ENCODE measurements around the gene APRT.
"Not testable (repeated sequence)": the region's sequence is repeated elsewhere in the genome, so short reads cannot be mapped to it uniquely, and the experiment has no call there.

APRT gene

DNA sequence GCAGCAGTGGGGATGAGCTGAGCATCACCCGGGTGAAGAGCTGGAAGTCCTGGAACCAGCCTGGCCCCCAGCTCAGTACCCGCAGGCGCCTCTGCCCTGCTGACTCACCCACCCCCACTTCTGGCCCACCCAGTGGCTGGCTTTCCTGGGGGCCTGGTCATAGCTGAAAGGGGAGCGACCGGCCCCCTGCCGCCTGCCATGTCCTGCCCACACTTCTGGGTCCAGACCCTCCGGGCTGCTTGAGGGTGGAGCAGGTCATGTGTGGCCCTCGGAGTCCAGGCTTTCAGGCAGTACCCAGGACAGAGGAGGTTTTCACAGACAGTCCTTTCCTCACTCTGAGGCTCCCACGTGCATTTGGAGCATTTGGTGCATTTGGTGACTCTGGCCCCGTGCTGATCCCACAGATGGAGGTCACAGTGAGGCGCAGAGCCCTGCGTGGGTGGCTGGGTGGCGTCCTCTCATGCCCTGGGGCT lies 19.6 kb downstream of the APRT start:
- TF ChIP-seq, protein P1, sequence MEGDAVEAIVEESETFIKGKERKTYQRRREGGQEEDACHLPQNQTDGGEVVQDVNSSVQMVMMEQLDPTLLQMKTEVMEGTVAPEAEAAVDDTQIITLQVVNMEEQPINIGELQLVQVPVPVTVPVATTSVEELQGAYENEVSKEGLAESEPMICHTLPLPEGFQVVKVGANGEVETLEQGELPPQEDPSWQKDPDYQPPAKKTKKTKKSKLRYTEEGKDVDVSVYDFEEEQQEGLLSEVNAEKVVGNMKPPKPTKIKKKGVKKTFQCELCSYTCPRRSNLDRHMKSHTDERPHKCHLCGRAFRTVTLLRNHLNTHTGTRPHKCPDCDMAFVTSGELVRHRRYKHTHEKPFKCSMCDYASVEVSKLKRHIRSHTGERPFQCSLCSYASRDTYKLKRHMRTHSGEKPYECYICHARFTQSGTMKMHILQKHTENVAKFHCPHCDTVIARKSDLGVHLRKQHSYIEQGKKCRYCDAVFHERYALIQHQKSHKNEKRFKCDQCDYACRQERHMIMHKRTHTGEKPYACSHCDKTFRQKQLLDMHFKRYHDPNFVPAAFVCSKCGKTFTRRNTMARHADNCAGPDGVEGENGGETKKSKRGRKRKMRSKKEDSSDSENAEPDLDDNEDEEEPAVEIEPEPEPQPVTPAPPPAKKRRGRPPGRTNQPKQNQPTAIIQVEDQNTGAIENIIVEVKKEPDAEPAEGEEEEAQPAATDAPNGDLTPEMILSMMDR (conservative IDR thresholded peaks at IDR 0.05; ENCODE audit: control insufficient read depth, insufficient read depth, low read depth, low read length): no peak
- no peak for DNase-seq (ENCODE audit: low read depth)
- no peak overlapping the region for H3K4me3 ChIP-seq (ENCODE audit: control insufficient read depth, low read depth, low read length)

DNA sequence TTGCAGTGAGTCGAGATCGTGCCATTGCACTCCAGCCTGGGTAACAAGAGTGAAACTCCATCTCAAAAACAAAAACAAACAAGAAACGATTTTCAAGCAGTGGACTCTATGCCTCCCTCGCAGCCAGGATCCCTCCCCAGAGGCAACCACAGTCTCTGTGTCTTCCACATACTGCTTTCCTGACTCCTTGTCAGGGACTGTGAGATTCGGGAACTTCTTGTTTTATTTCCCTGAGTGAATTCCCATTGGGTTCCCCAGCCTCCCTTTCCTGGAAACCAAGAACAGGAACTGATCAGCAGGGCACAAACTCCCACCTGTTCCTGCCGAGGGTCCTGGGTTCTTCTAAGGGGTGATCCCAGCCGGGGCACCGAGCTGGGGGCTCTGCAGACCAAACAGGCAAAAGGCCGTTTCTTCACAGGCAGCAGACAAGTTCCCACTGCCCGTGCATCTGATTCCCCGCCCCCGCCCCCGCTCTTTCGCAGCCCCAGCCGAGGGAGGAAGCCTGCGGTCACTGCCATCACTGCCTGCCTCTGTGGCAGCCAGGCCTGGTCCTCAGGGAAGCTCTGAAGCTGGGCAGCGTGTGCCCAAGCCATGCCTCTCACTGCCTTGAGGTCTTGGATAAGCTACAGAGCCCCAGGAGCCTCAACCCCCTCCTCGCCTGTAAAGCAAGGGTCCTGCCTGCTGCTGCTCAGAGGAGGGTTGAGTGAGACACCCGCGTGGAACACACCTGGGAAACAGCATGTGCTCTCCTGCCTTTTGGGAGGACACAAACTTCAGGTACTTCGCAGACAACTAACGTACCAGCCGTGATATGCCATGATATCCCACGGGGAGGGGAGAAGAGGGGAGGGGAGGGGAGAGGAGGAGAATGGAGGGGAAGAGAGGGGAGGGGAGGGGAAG lies 21.2 kb downstream of the APRT start:
- H3K4me3 ChIP-seq (ENCODE audit: control insufficient read depth, low read depth, low read length): no peak overlapping the region
- TF ChIP-seq, protein P1 (conservative IDR thresholded peaks at IDR 0.05; ENCODE audit: control insufficient read depth, insufficient read depth, low read depth, low read length): no peak
- no peak for DNase-seq (ENCODE audit: low read depth)

DNA sequence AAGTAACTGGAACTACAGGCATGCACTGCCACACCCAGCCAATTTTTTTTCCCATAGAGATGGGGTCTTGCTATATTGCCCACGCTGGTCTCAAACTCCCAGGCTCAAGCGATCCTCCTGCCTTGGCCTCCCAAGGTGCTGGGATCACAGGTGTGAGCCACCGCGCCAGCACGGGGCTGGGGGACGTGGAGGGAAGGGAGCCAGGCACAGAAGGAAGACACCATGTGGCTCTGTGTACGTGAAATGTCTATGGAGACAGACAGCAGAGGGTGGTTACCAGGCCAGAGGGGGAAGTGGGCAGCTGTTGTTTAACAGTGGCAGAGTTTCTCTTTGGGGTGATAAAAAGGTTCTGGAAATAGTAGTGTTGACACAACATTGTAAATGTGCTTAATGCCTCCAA lies 22.1 kb downstream of the APRT start:
- DNase-seq (ENCODE audit: low read depth): no peak
- H3K4me3 ChIP-seq (ENCODE audit: control insufficient read depth, low read depth, low read length): no peak overlapping the region
- TF ChIP-seq, protein P1 (conservative IDR thresholded peaks at IDR 0.05; ENCODE audit: control insufficient read depth, insufficient read depth, low read depth, low read length): no peak

DNA sequence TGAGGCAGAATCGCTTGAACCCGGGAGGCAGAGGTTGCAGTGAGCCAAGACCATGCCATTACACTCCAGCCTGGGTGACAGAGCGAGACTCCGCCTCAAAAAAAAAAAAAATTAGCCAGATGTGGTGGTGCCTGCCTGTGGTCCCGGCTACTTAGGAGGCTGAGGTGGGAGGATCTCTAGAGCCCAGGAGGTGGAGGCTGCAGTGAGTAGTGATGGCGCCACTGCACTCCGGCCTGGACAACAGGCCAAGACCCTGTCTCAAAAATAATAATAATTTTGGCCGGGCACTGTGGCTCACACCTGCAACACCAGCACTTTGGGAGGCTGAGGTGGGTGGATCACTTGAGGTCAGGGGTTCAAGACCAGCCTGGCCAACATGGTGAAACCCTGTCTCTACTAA lies 23.0 kb downstream of the APRT start:
- H3K4me3 ChIP-seq (ENCODE audit: control insufficient read depth, low read depth, low read length); DNase-seq (ENCODE audit: low read depth): not testable (repeated sequence)

DNA sequence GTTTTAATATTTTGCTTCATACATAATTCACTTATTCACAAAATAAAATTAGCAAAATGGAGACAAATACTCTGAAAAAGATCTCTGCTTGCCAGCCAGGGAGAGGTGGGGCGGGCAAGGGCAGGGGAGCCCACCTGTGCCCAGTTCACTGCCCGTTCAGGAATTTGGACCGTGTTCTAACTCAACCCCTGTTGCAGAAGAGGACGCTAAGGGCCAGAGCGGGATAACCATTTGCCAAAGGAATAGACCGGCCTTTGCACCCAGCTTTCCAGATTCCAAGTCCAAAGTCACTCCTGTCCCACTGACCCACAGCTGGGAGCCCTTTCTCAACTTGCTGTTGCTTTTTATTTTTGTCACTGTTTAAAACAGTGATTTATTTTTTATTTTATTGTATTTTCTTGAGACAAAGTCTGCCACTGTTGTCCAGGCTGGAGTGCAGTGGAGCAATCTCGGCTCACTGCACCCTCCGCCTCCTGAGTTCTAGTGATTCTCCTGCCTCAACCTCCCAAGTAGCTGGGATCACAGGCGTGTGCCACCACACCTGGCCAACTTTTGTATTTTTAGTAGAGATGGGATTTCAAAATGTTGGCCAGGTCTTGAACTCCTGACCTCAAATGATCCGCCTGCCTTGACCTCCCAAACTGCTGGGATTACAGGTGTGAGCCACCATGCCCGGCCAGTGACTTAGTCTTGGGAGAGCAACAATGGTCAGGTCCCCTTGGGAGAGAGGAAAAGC lies 24.0 kb downstream of the APRT start:
- no peak for DNase-seq (ENCODE audit: low read depth)
- TF ChIP-seq, protein P1 (conservative IDR thresholded peaks at IDR 0.05; ENCODE audit: control insufficient read depth, insufficient read depth, low read depth, low read length): no peak
- H3K4me3 ChIP-seq (ENCODE audit: control insufficient read depth, low read depth, low read length): no peak overlapping the region

DNA sequence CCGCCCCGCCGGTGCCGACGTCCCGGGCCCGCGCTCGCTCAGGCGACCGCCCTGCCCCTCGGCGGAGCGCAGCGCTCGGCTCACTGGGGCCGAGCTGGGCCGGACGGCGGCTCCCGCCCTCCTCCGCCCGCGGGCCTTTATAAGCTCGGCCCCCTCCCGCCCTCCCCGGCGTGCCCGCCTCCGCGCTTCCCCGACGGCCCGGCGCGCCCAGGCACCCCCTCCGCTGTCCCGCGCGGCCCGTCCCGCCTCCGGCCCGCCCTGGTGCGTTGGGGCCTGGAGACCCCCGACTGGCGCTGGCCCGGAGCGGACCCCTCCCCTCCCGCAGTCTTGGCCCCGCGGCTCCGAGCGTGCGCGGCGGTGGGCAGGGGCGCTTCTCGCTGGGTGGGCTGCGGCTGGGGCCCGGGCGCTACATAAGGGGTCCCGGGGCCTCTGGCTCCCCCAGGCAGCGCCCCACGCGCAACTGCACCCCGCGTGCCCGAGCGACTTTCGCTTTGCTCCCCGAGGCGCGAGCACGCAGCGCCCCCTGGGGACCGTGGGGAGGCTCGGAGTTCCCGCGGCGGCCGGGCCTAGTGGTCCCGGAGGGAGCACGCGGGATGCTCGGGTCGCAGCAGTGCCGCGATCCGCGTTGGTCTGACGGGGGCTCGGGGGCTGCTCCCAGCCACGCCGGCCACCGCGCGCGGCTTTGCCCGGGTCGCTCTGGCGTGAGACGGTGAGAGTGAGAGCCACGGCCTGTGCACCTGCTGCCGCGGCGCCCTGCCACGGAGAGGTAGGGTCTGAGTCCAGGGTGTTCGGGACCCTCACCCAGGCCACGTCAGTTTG lies 26.4 kb downstream of the APRT start, which contains the start of gene PIEZO1:
TSS of gene PIEZO1 (minus strand) at position 115 of the 819 bp plus-strand sequence. CDS start 256 bp downstream, outside the sequence.
- TF ChIP-seq, protein P1 (conservative IDR thresholded peaks at IDR 0.05; ENCODE audit: control insufficient read depth, insufficient read depth, low read depth, low read length): peak; percentile 45
- no peak for DNase-seq (ENCODE audit: low read depth)
- peak within 1 kb of the TSS; percentile 70 for H3K4me3 ChIP-seq (ENCODE audit: control insufficient read depth, low read depth, low read length)

All from fibroblast of mammary gland (primary cell).